Measurements from ENCODE around the gene PRKCA. TPM values are rescaled to one million over a fixed set of nuclear protein-coding genes. Genes with fewer than 3 reads are reported as not detected.

The PRKCA gene
- total RNA-seq, 2 donors from 2014 or later: 6.5 to 6.6 TPM

GRCh38 chr17:66310528-66311148 is 8.2 kb downstream of the PRKCA start:
- no peaks in the 10 kb centered on the region for H3K27me3 ChIP-seq
- H3K36me3 ChIP-seq (replicated peaks in 1 of 2; ENCODE audit: insufficient read depth in 1 of 2, low read depth in 2 of 2): no peaks in the 10 kb centered on the region
- H3K9me3 ChIP-seq: no peaks in the 10 kb centered on the region
- intact Hi-C loops (cut with DNase I): no loop called here
- H3K27ac ChIP-seq: no peak overlapping the region
- no peak overlapping the region for H3K4me3 ChIP-seq
- WGBS, 2 donors: 94 to 96% methylated on average over 7 of the region's 7 CpGs
- DNase-seq (no peak), ATAC-seq (no peak)
- H3K4me1 ChIP-seq: no peaks in the 10 kb centered on the region
- TF ChIP-seq POLR2A (IDR thresholded peaks at IDR 0.05): no peak
- TF ChIP-seq CTCF (IDR thresholded peaks at IDR 0.05): no peak

- ATAC-seq: no peak
- no peak for DNase-seq
- no peaks in the 10 kb centered on the region for H3K4me1 ChIP-seq
- TF ChIP-seq POLR2A (IDR thresholded peaks at IDR 0.05) (no peak), CTCF (IDR thresholded peaks at IDR 0.05) (no peak)
- intact Hi-C loops (cut with DNase I): no loop called here
- H3K9me3 ChIP-seq: no peaks in the 10 kb centered on the region
- no peaks in the 10 kb centered on the region for H3K27me3 ChIP-seq
- H3K4me3 ChIP-seq: no peak overlapping the region
- 77 to 80% methylated on average over 8 of the region's 8 CpGs for WGBS, 2 donors
- no peaks in the 10 kb centered on the region for H3K36me3 ChIP-seq (replicated peaks in 1 of 2; ENCODE audit: insufficient read depth in 1 of 2, low read depth in 2 of 2)
- H3K27ac ChIP-seq: no peak overlapping the region
These were observed 10.5 kb downstream of the PRKCA start for GRCh38 chr17:66312912-66313311.

GRCh38 chr17:66313325-66313724 is 10.9 kb downstream of the PRKCA start:
- no peak for ATAC-seq
- no peak for DNase-seq
- Histone ChIP-seq H3K4me1 (no peaks in the 10 kb centered on the region), H3K27ac (no peak overlapping the region), H3K9me3 (no peaks in the 10 kb centered on the region), H3K4me3 (no peak overlapping the region), H3K36me3 (replicated peaks in 1 of 2; ENCODE audit: insufficient read depth in 1 of 2, low read depth in 2 of 2) (no peaks in the 10 kb centered on the region), H3K27me3 (no peaks in the 10 kb centered on the region)
- TF ChIP-seq POLR2A (IDR thresholded peaks at IDR 0.05): no peak
- no peak for TF ChIP-seq CTCF (IDR thresholded peaks at IDR 0.05)
- intact Hi-C loops (cut with DNase I): no loop called here

- intact Hi-C loops (cut with DNase I): no loop called here
- 90 to 91% methylated on average over 8 of the region's 8 CpGs for WGBS, 2 donors
- DNase-seq (no peak), ATAC-seq (no peak)
- TF ChIP-seq POLR2A (IDR thresholded peaks at IDR 0.05) (no peak), CTCF (IDR thresholded peaks at IDR 0.05) (no peak)
- no peak overlapping the region for H3K27ac ChIP-seq
- no peak overlapping the region for H3K4me3 ChIP-seq
- no peaks in the 10 kb centered on the region for H3K36me3 ChIP-seq (replicated peaks in 1 of 2; ENCODE audit: insufficient read depth in 1 of 2, low read depth in 2 of 2)
- H3K27me3 ChIP-seq: no peaks in the 10 kb centered on the region
- H3K9me3 ChIP-seq: no peaks in the 10 kb centered on the region
- H3K4me1 ChIP-seq: no peaks in the 10 kb centered on the region
These were observed 11.7 kb downstream of the PRKCA start for GRCh38 chr17:66313995-66314659.

GRCh38 chr17:66317629-66318028 is 15.2 kb downstream of the PRKCA start:
- intact Hi-C loops (cut with DNase I): no loop called here
- DNase-seq (no peak), ATAC-seq (no peak)
- Histone ChIP-seq H3K4me3 (no peak overlapping the region), H3K9me3 (peaks cover 0 to 6% (median 0%) of the 10 kb centered on the region in 3 donors), H3K4me1 (no peaks in the 10 kb centered on the region), H3K27ac (no peak overlapping the region), H3K36me3 (replicated peaks in 1 of 2; ENCODE audit: insufficient read depth in 1 of 2, low read depth in 2 of 2) (no peaks in the 10 kb centered on the region), H3K27me3 (no peaks in the 10 kb centered on the region)
- TF ChIP-seq POLR2A (IDR thresholded peaks at IDR 0.05) (no peak), CTCF (IDR thresholded peaks at IDR 0.05) (no peak)
